Stomach smooth muscle (tissue), 2 donors: ENCODE data around the gene WAC.

Experiments used
- H3K27ac ChIP-seq: one replicate; pipeline ENCODE4 v1.7.0; 2013; ENCODE audit warnings: mild to moderate bottlenecking, low read length, inconsistent platforms
- H3K27me3 ChIP-seq, 2 donors: one replicate each; pipeline ENCODE4 v1.7.0; 2013; ENCODE audit warnings: low read length in 2 of 2; ENCODE audit not compliant: insufficient read depth in 2 of 2, control insufficient read depth in 1 of 2
- H3K36me3 ChIP-seq, 2 donors: one replicate each; pipeline ENCODE4 v1.7.0; 2013; ENCODE audit warnings: low read length in 2 of 2; ENCODE audit not compliant: control insufficient read depth in 2 of 2, insufficient read depth in 2 of 2
- H3K4me1 ChIP-seq: one replicate; pipeline ENCODE4 v1.7.0; 2013; ENCODE audit warnings: low read length; ENCODE audit not compliant: control insufficient read depth, insufficient read depth
- H3K4me3 ChIP-seq, 2 donors: one replicate each; pipeline ENCODE4 v1.7.0; 2013; ENCODE audit warnings: low read length in 2 of 2
- H3K9ac ChIP-seq, 2 donors: one replicate each; pipeline ENCODE4 v1.7.0; 2013; ENCODE audit warnings: low read length in 2 of 2, mild to moderate bottlenecking in 1 of 2
- H3K9me3 ChIP-seq, 2 donors: one replicate each; pipeline ENCODE4 v1.7.0; 2013; ENCODE audit warnings: low read length in 2 of 2; ENCODE audit not compliant: control insufficient read depth in 2 of 2
- donor health status: healthy.
- donor health status: Pancreatic carcinoma.

WAC gene

GRCh38 chr10:28552775-28553174 is 19.9 kb downstream of the WAC start:
- H3K36me3 ChIP-seq = peaks cover 0 to 5% of the 10 kb centered on the region in 2 donors
- H3K4me3 ChIP-seq = no peak overlapping the region
- no peaks in the 10 kb centered on the region for H3K27me3 ChIP-seq
- no peaks in the 10 kb centered on the region for H3K9me3 ChIP-seq
- no peaks in the 10 kb centered on the region for H3K4me1 ChIP-seq
- no peak overlapping the region for H3K9ac ChIP-seq
- no peak overlapping the region for H3K27ac ChIP-seq

GRCh38 chr10:28554009-28554408 is 21.1 kb downstream of the WAC start:
- H3K4me1 ChIP-seq = peaks cover under 1% of the 10 kb centered on the region

GRCh38 chr10:28554952-28555351 is 22.0 kb downstream of the WAC start:
- Histone ChIP-seq H3K4me1 (peaks cover 8% of the 10 kb centered on the region), H3K36me3 (peaks cover 0 to 5% of the 10 kb centered on the region in 2 donors), H3K9ac (no peak overlapping the region), H3K27me3 (no peaks in the 10 kb centered on the region), H3K27ac (no peak overlapping the region), H3K4me3 (no peak overlapping the region), H3K9me3 (no peaks in the 10 kb centered on the region)

More at GRCh38 chr10:28554009-28554408, 21.1 kb downstream of the WAC start:
- Histone ChIP-seq H3K9me3 (no peaks in the 10 kb centered on the region), H3K36me3 (peaks cover 0 to 5% of the 10 kb centered on the region in 2 donors), H3K27me3 (no peaks in the 10 kb centered on the region), H3K4me3 (no peak overlapping the region), H3K9ac (no peak overlapping the region), H3K27ac (no peak overlapping the region)

GRCh38 chr10:28555358-28555757 is 22.4 kb downstream of the WAC start:
- H3K9ac ChIP-seq = no peak overlapping the region
- no peak overlapping the region for H3K27ac ChIP-seq
- no peaks in the 10 kb centered on the region for H3K27me3 ChIP-seq
- H3K4me1 ChIP-seq = peaks cover 8% of the 10 kb centered on the region
- peaks cover 0 to 5% of the 10 kb centered on the region in 2 donors for H3K36me3 ChIP-seq
- no peak overlapping the region for H3K4me3 ChIP-seq
- no peaks in the 10 kb centered on the region for H3K9me3 ChIP-seq

GRCh38 chr10:28556142-28556541 is 23.2 kb downstream of the WAC start:
- H3K4me1 ChIP-seq = peaks cover 8% of the 10 kb centered on the region
- no peak overlapping the region for H3K9ac ChIP-seq
- no peak overlapping the region for H3K27ac ChIP-seq
- peaks cover 0 to 5% of the 10 kb centered on the region in 2 donors for H3K36me3 ChIP-seq
- no peaks in the 10 kb centered on the region for H3K9me3 ChIP-seq
- no peak overlapping the region for H3K4me3 ChIP-seq
- no peaks in the 10 kb centered on the region for H3K27me3 ChIP-seq

GRCh38 chr10:28558186-28558585 is 25.3 kb downstream of the WAC start:
- no peak overlapping the region for H3K4me3 ChIP-seq
- H3K9ac ChIP-seq = no peak overlapping the region
- peaks cover 5% of the 10 kb centered on the region in 2 donors for H3K36me3 ChIP-seq
- H3K4me1 ChIP-seq = peaks cover 8% of the 10 kb centered on the region
- H3K27me3 ChIP-seq = no peaks in the 10 kb centered on the region
- H3K27ac ChIP-seq = no peak overlapping the region
- no peaks in the 10 kb centered on the region for H3K9me3 ChIP-seq

GRCh38 chr10:28558923-28559508 is 26.1 kb downstream of the WAC start:
- H3K36me3 ChIP-seq = peaks cover 5% of the 10 kb centered on the region in 2 donors
- H3K9me3 ChIP-seq = no peaks in the 10 kb centered on the region
- H3K27ac ChIP-seq = no peak overlapping the region
- peaks cover 8% of the 10 kb centered on the region for H3K4me1 ChIP-seq
- H3K27me3 ChIP-seq = no peaks in the 10 kb centered on the region
- H3K4me3 ChIP-seq = no peak overlapping the region
- H3K9ac ChIP-seq = no peak overlapping the region

- Histone ChIP-seq H3K36me3 (peaks cover 1 to 5% of the 10 kb centered on the region in 2 donors), H3K9me3 (no peaks in the 10 kb centered on the region), H3K27me3 (no peaks in the 10 kb centered on the region), H3K9ac (no peak overlapping the region), H3K4me1 (peaks cover 8% of the 10 kb centered on the region), H3K27ac (no peak overlapping the region), H3K4me3 (no peak overlapping the region)
Observed at GRCh38 chr10:28559618-28560017, 26.7 kb downstream of the WAC start.

- Histone ChIP-seq H3K27ac (no peak overlapping the region), H3K36me3 (peaks cover 0 to 5% of the 10 kb centered on the region in 2 donors), H3K4me1 (peaks cover 8% of the 10 kb centered on the region), H3K9ac (no peak overlapping the region), H3K4me3 (no peak overlapping the region), H3K27me3 (no peaks in the 10 kb centered on the region), H3K9me3 (no peaks in the 10 kb centered on the region)
Observed at GRCh38 chr10:28560617-28561016, 27.7 kb downstream of the WAC start.

- Histone ChIP-seq H3K9me3 (no peaks in the 10 kb centered on the region), H3K27me3 (no peaks in the 10 kb centered on the region), H3K4me1 (peaks cover 8% of the 10 kb centered on the region), H3K36me3 (peaks cover 0 to 5% of the 10 kb centered on the region in 2 donors), H3K4me3 (no peak overlapping the region), H3K9ac (no peak overlapping the region), H3K27ac (no peak overlapping the region)
Observed at GRCh38 chr10:28561531-28561930, 28.6 kb downstream of the WAC start.

- Histone ChIP-seq H3K4me3 (no peak overlapping the region), H3K27me3 (no peaks in the 10 kb centered on the region), H3K27ac (no peak overlapping the region), H3K4me1 (peaks cover 5% of the 10 kb centered on the region), H3K9me3 (no peaks in the 10 kb centered on the region), H3K9ac (no peak overlapping the region), H3K36me3 (peaks cover 2 to 5% of the 10 kb centered on the region in 2 donors)
Observed at GRCh38 chr10:28564905-28565304, 32.0 kb downstream of the WAC start.
